B cell (primary cell): ENCODE results near the gene PCDHGB1. TPM values are rescaled to one million over a fixed set of nuclear protein-coding genes. Genes with fewer than 3 reads are reported as not detected.
"Not testable (repeated sequence)": the region's sequence is repeated elsewhere in the genome, so short reads cannot be mapped to it uniquely, and the experiment has no call there.

Experiments used
- ATAC-seq: fragments of 200-7000 bp; cut with Tn5 transposase; one replicate; pipeline ENCODE4 v1.10.0; 2021; ENCODE audit warnings: low read depth, mild to moderate bottlenecking, moderate number of reproducible peaks, moderate library complexity
- CTCF ChIA-PET: fragments of 350-600 bp; sonication (Branson Sonifier 250); formaldehyde crosslinking; loops from one replicate; lab custom pipeline; 2021; ENCODE audit warnings: antibody characterized with exemption, inconsistent platforms; lab: Charles Lee
- POLR2A ChIA-PET: fragments of 350-600 bp; sonication (Branson Sonifier 250); formaldehyde crosslinking; loops from one replicate; lab custom pipeline; 2021; ENCODE audit warnings: antibody characterized with exemption; lab: Charles Lee
- DNase-seq: peaks from one replicate; pipeline ENCODE4 v3.0.0; 2013
- H2AFZ ChIP-seq: 2 replicates; pipeline ENCODE4 v1.6.1; 2012; ENCODE audit warnings: mild to moderate bottlenecking, low read depth, low read length; ENCODE audit not compliant: insufficient read depth, poor library complexity, severe bottlenecking
- H3K27ac ChIP-seq, 2 donors: 1 replicate in 1 of 2; 2 replicates in 1 of 2; pipeline ENCODE4 v1.5.1; 2012 to 2013; ENCODE audit warnings: low read length in 2 of 2, mild to moderate bottlenecking in 2 of 2, moderate library complexity in 1 of 2
- H3K27me3 ChIP-seq, 4 experiments: fragments of 200-600 bp in 1 of 4; sonication (generic) in 1 of 4; replicated peaks in 1 of 4; 1 replicate in 2 of 4; 2 replicates in 2 of 4; pipeline versions ENCODE4 v1.6.1 to v1.7.0; 2013 to 2016; ENCODE audit warnings: low read length in 3 of 4, mild to moderate bottlenecking in 2 of 4, mixed read lengths in 1 of 4, moderate library complexity in 1 of 4; ENCODE audit not compliant: insufficient read depth in 4 of 4, control insufficient read depth in 3 of 4; ENCODE audit errors: control extremely low read depth in 1 of 4
- H3K36me3 ChIP-seq, 2 experiments: replicated peaks in 1 of 2; 1 replicate in 1 of 2; 2 replicates in 1 of 2; pipeline versions ENCODE4 v1.6.1 to v1.7.1; 2013; ENCODE audit warnings: low read length in 1 of 2; ENCODE audit not compliant: insufficient read depth in 2 of 2, control insufficient read depth in 1 of 2; ENCODE audit errors: control extremely low read depth in 1 of 2, extremely low read depth in 1 of 2
- H3K4me1 ChIP-seq, 2 donors: fragments of 200-600 bp in 1 of 2; sonication (generic) in 1 of 2; 1 replicate in 1 of 2; 2 replicates in 1 of 2; pipeline versions ENCODE4 v1.5.1 to v1.6.1; 2013 to 2017; ENCODE audit warnings: low read length in 2 of 2; ENCODE audit not compliant: control insufficient read depth in 2 of 2, insufficient read depth in 2 of 2
- H3K4me2 ChIP-seq: replicated peaks from 2 replicates; pipeline ENCODE3; 2012; ENCODE audit warnings: mild to moderate bottlenecking, low read depth, low read length; ENCODE audit not compliant: poor library complexity, severe bottlenecking
- H3K4me3 ChIP-seq, 5 experiments: fragments of 200-600 bp in 1 of 5; sonication (generic) in 1 of 5; 1 replicate in 3 of 5; 2 replicates in 2 of 5; pipeline versions ENCODE4 v1.5.1 to v1.7.0; 2011 to 2016; ENCODE audit warnings: low read length in 4 of 5, mild to moderate bottlenecking in 4 of 5, low read depth in 2 of 5, control low read depth in 1 of 5, moderate library complexity in 1 of 5; ENCODE audit not compliant: insufficient read depth in 1 of 5; ENCODE audit errors: control extremely low read depth in 1 of 5, extremely low read depth in 1 of 5
- H3K79me2 ChIP-seq: fragments of 200-600 bp; sonication (generic); one replicate; pipeline ENCODE4 v1.6.0; 2016; ENCODE audit warnings: low read length; ENCODE audit not compliant: control insufficient read depth, insufficient read depth
- H3K9ac ChIP-seq: fragments of 200-600 bp; sonication (generic); 2 replicates; pipeline ENCODE4 v1.6.1; 2017; ENCODE audit warnings: mild to moderate bottlenecking, low read length, moderate library complexity
- H3K9me3 ChIP-seq, 3 donors: one replicate each; pipeline versions ENCODE4 v1.6.1 to v1.7.1; 2013; ENCODE audit warnings: low read length in 2 of 3; ENCODE audit not compliant: control insufficient read depth in 2 of 3, insufficient read depth in 1 of 3; ENCODE audit errors: control extremely low read depth in 1 of 3
- H4K20me1 ChIP-seq: 2 replicates; pipeline ENCODE4 v1.6.0; 2012; ENCODE audit warnings: mild to moderate bottlenecking, low read length; ENCODE audit not compliant: insufficient read depth, control insufficient read depth, poor library complexity, severe bottlenecking
- H3K27ac Mint-ChIP-seq: one replicate; pipeline ENCODE4 v1.8.0; 2021; ENCODE audit warnings: mixed read lengths
- H3K27me3 Mint-ChIP-seq: one replicate; pipeline ENCODE4 v1.8.0; 2021; ENCODE audit warnings: mixed read lengths
- H3K4me1 Mint-ChIP-seq: one replicate; pipeline ENCODE4 v1.8.0; 2021; ENCODE audit warnings: mixed read lengths
- H3K4me3 Mint-ChIP-seq: one replicate; pipeline ENCODE4 v1.8.0; 2021; ENCODE audit warnings: mixed read lengths
- H3K9me3 Mint-ChIP-seq: one replicate; pipeline ENCODE4 v1.8.0; 2022; ENCODE audit warnings: mixed read lengths; ENCODE audit not compliant: insufficient read depth
- EZH2 ChIP-seq: IDR thresholded peaks from 2 replicates; pipeline ENCODE4 v1.6.1; 2012; ENCODE audit warnings: borderline replicate concordance, low read depth, mild to moderate bottlenecking, moderate library complexity, low read length; ENCODE audit not compliant: insufficient read depth, poor library complexity, severe bottlenecking
- WGBS: methylation state at CpG from one replicate; pipeline ENCODE4 v1.1.5; 2013; ENCODE audit warnings: missing lambda C conversion rate; ENCODE audit not compliant: insufficient coverage; 5-methylcytosine and 5-hydroxymethylcytosine counted together
- intact Hi-C: fragments of 100-400 bp; cut with micrococcal nuclease; formaldehyde crosslinking; loops from one replicate; pipeline ENCODE4 v1.10.0; 2022
- polyA plus RNA-seq: library from polyadenylated mRNA; depleted of rRNA; stranded (reverse); fragments of >200 nt; gene quantifications from 2 replicates; pipeline ENCODE4 v1.2.3, GENCODE V29; 2012
- total RNA-seq, 2 donors: library from RNA; stranded (reverse); fragments of 120-200 nt in 1 of 2; gene quantifications; 1 replicate in 1 of 2; 2 replicates in 1 of 2; pipeline versions ENCODE4 v1.2.3 to v1.2.4, GENCODE V29; 2013 to 2022
- TF ChIP-seq, protein P1 (sequence below): fragments of 200-600 bp; IDR thresholded peaks from one replicate; pipeline ENCODE4 v1.8.0; 2022; ENCODE audit warnings: antibody characterized with exemption, mild to moderate bottlenecking

PCDHGB1 gene
- total and polyA plus RNA-seq, 2 donors (not counting 1 experiment from before 2014, with no cell fraction given) = 0.10 to 0.69 TPM

DNA sequence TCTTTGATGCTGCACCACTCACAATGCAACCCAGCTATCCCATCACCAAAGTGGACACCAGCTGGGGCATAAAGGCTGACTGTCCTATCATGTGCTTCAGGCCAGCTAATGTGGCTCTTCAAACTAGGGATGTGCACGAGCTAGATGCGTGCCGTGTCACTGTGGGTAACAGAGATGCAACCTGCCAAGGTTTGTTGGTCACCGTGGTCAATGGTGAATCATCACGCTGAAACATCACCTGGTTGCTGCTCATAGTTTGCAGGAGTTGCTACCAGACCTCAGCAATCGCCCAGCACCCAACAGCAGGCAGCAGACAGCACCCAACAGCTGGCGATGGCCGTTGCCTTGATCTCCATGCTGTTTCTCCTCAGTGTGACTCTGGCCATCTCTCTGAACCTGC, 21.7 kb upstream of the PCDHGB1 start:
- H3K4me2 ChIP-seq = no peak overlapping the region
- no peak for ATAC-seq
- no peaks in the 10 kb centered on the region for H4K20me1 ChIP-seq
- WGBS = 89% methylated on average over 8 of the region's 8 CpGs
- no peak overlapping the region for H3K27ac Mint-ChIP-seq
- no peak overlapping the region for H2AFZ ChIP-seq
- peaks cover 5% of the 10 kb centered on the region for H3K4me1 Mint-ChIP-seq
- POLR2A ChIA-PET = no interaction called here
- no peak for DNase-seq
- no peaks in the 10 kb centered on the region for H3K79me2 ChIP-seq
- H3K27me3 ChIP-seq = peaks cover 0 to 45% (median 20%) of the 10 kb centered on the region in 4 experiments
- no peaks in the 10 kb centered on the region for H3K36me3 ChIP-seq
- peaks cover 3 to 8% of the 10 kb centered on the region in 2 donors for H3K4me1 ChIP-seq
- H3K9me3 ChIP-seq = peaks cover 10 to 54% (median 34%) of the 10 kb centered on the region in 3 donors
- TF ChIP-seq, protein P1, sequence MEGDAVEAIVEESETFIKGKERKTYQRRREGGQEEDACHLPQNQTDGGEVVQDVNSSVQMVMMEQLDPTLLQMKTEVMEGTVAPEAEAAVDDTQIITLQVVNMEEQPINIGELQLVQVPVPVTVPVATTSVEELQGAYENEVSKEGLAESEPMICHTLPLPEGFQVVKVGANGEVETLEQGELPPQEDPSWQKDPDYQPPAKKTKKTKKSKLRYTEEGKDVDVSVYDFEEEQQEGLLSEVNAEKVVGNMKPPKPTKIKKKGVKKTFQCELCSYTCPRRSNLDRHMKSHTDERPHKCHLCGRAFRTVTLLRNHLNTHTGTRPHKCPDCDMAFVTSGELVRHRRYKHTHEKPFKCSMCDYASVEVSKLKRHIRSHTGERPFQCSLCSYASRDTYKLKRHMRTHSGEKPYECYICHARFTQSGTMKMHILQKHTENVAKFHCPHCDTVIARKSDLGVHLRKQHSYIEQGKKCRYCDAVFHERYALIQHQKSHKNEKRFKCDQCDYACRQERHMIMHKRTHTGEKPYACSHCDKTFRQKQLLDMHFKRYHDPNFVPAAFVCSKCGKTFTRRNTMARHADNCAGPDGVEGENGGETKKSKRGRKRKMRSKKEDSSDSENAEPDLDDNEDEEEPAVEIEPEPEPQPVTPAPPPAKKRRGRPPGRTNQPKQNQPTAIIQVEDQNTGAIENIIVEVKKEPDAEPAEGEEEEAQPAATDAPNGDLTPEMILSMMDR = no peak
- H3K4me3 Mint-ChIP-seq = no peak overlapping the region
- H3K27me3 Mint-ChIP-seq = peaks cover 51% of the 10 kb centered on the region
- intact Hi-C loops = loop anchor here (10.0 kb wide), 4 partner anchors 87 to 1223 kb away; partner anchors contain the start of genes APBB3, GNPDA1, PCDHGA10 and PCDHGB7
- no peaks in the 10 kb centered on the region for H3K9me3 Mint-ChIP-seq
- H3K9ac ChIP-seq = no peak overlapping the region
- H3K27ac ChIP-seq = no peak overlapping the region
- CTCF ChIA-PET = interaction anchor here (0.9 to 6.9 kb wide), 4 partner anchors 8 to 236 kb away, joined by 3 to 30 read pairs (median 4); no protein-coding TSS in a partner anchor
- H3K4me3 ChIP-seq = no peak overlapping the region

DNA sequence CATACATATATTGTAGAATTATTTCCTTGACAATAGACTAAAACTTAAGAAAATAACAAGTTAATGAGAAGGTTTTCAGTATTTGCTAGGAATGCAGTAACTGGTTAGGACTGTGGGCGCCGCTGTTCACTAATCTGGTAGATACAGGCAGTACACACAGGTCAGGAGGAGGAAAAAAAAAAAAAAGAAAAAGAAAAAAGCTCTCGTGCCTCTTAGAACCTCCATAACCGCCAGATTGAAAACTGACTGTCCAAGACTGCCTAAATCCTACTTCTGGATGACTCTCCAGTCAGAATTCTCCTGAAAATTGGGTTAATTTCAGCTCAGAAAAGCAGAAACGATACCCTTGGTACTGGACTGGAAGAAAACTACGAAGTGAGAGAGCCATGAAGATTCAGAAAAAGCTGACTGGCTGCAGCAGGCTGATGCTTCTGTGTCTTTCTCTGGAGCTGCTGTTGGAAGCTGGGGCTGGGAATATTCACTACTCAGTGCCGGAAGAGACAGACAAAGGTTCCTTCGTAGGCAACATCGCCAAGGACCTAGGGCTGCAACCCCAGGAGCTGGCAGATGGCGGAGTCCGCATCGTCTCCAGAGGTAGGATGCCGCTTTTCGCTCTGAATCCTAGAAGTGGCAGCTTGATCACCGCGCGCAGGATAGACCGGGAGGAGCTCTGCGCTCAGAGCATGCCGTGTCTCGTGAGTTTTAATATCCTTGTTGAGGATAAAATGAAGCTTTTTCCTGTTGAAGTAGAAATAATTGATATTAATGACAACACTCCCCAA, 19.4 kb upstream of the PCDHGB1 start, which contains the start of gene PCDHGA1:
PCDHGA1 (plus strand) TSS at position 216 of the 782 bp plus-strand sequence.
- no peaks in the 10 kb centered on the region for H3K79me2 ChIP-seq
- peaks cover 72% of the 10 kb centered on the region for H3K27me3 Mint-ChIP-seq
- H3K9me3 Mint-ChIP-seq = peaks cover 4% of the 10 kb centered on the region
- H3K4me1 ChIP-seq = peaks cover 3 to 8% of the 10 kb centered on the region in 2 donors
- no peak for TF ChIP-seq EZH2
- TF ChIP-seq, protein P1 = peak; percentile 36
- intact Hi-C loops = no loop called here
- ATAC-seq = peak; percentile 41
- peak within 1 kb of the TSS; percentile 39 for H3K4me2 ChIP-seq
- H3K36me3 ChIP-seq = no peaks in the 10 kb centered on the region
- peaks cover 0 to 55% (median 35%) of the 10 kb centered on the region in 4 experiments for H3K27me3 ChIP-seq
- H3K27ac ChIP-seq = no peak within 1 kb of the TSS
- no peaks in the 10 kb centered on the region for H4K20me1 ChIP-seq
- peak within 1 kb of the TSS; percentile 37 for H3K4me3 Mint-ChIP-seq
- ChIA-PET POLR2A (no interaction called here), CTCF (interaction anchor here (0.9 to 6.9 kb wide), 6 partner anchors 10 to 277 kb away, joined by 3 to 30 read pairs (median 4); partner anchors contain the start of genes PCDHGA3, PCDHGB1 and TAF7)
- no peak within 1 kb of the TSS for H3K27ac Mint-ChIP-seq
- H3K4me1 Mint-ChIP-seq = peaks cover 7% of the 10 kb centered on the region
- H3K4me3 ChIP-seq = peak within 1 kb of the TSS in 2 of 5 experiments; percentile 15 to 30
- H2AFZ ChIP-seq = peak within 1 kb of the TSS; percentile 36
- WGBS = 37% methylated on average over 12 of the region's 21 CpGs
- DNase-seq = peak; percentile 27
- peaks cover 10 to 58% (median 38%) of the 10 kb centered on the region in 3 donors for H3K9me3 ChIP-seq
- no peak within 1 kb of the TSS for H3K9ac ChIP-seq

- H3K4me1 ChIP-seq, H3K4me1 Mint-ChIP-seq, H3K36me3 ChIP-seq, H2AFZ ChIP-seq, H3K4me3 Mint-ChIP-seq, H3K4me3 ChIP-seq, H3K79me2 ChIP-seq, POLR2A ChIA-PET, CTCF ChIA-PET, H3K9ac ChIP-seq, H3K4me2 ChIP-seq, H3K27ac ChIP-seq, intact Hi-C loops, H3K27ac Mint-ChIP-seq, DNase-seq, H4K20me1 ChIP-seq, H3K9me3 Mint-ChIP-seq, ATAC-seq: not testable (repeated sequence)
- H3K27me3 Mint-ChIP-seq = peaks cover 75% of the 10 kb centered on the region
- Histone ChIP-seq H3K27me3 (peaks cover 0 to 52% (median 45%) of the 10 kb centered on the region in 4 experiments), H3K9me3 (peaks cover 12 to 42% (median 38%) of the 10 kb centered on the region in 3 donors)
- 48% methylated on average over 32 of the region's 39 CpGs for WGBS
These were observed 17.3 kb upstream of the PCDHGB1 start for GRCh38 chr5:141332571-141332970.
